Stimulated activated CD8-positive, alpha-beta memory T cell treated with anti-CD3 and anti-CD28 coated beads, Interleukin-4, amount 100 ng/mL, for 1 hour (primary cell): Measurements from ENCODE around the gene PUS7L.

Source experiments
- DNase-seq, 2 donors: peaks; one replicate each; pipeline ENCODE4 v3.0.0-alpha.2; 2020; ENCODE audit warnings: low read depth in 2 of 2, low spot score in 1 of 2

PUS7L gene, protein sequence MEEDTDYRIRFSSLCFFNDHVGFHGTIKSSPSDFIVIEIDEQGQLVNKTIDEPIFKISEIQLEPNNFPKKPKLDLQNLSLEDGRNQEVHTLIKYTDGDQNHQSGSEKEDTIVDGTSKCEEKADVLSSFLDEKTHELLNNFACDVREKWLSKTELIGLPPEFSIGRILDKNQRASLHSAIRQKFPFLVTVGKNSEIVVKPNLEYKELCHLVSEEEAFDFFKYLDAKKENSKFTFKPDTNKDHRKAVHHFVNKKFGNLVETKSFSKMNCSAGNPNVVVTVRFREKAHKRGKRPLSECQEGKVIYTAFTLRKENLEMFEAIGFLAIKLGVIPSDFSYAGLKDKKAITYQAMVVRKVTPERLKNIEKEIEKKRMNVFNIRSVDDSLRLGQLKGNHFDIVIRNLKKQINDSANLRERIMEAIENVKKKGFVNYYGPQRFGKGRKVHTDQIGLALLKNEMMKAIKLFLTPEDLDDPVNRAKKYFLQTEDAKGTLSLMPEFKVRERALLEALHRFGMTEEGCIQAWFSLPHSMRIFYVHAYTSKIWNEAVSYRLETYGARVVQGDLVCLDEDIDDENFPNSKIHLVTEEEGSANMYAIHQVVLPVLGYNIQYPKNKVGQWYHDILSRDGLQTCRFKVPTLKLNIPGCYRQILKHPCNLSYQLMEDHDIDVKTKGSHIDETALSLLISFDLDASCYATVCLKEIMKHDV

GRCh38 chr12:43758728-43759563 is at the start of gene PUS7L, which contains the start of gene IRAK4:
TSS of gene PUS7L (minus strand) at chr12:43758790. CDS start at chr12:43755245, 3,545 bp downstream.
TSS of gene IRAK4 (plus strand) at chr12:43758951. CDS start at chr12:43768112, 9,161 bp downstream.
- DNase-seq, result peak; percentile 89 to 92

DNA sequence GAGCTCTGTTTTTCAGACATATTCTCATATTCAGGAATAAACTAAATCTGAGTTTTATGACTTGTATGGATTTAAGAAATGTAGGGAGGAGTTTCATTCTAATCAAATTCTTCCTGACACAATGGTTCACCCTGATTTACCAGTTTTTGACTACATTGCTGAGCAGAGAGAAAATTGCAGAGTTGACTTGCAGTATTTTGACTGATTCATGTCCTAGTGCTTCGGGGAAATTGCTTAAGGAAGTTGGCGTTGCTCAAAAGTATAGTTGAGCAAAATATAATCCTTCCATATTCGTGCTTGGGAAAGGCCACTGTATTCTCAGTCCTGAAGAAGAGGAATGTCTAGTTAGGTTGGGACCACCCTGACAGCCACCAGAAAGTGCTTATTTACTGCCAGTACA is 48.8 kb upstream of the PUS7L start:
- no peak for DNase-seq

- DNase-seq, result no peak
Measured at GRCh38 chr12:43806737-43807072, 48.1 kb upstream of the PUS7L start.

DNA sequence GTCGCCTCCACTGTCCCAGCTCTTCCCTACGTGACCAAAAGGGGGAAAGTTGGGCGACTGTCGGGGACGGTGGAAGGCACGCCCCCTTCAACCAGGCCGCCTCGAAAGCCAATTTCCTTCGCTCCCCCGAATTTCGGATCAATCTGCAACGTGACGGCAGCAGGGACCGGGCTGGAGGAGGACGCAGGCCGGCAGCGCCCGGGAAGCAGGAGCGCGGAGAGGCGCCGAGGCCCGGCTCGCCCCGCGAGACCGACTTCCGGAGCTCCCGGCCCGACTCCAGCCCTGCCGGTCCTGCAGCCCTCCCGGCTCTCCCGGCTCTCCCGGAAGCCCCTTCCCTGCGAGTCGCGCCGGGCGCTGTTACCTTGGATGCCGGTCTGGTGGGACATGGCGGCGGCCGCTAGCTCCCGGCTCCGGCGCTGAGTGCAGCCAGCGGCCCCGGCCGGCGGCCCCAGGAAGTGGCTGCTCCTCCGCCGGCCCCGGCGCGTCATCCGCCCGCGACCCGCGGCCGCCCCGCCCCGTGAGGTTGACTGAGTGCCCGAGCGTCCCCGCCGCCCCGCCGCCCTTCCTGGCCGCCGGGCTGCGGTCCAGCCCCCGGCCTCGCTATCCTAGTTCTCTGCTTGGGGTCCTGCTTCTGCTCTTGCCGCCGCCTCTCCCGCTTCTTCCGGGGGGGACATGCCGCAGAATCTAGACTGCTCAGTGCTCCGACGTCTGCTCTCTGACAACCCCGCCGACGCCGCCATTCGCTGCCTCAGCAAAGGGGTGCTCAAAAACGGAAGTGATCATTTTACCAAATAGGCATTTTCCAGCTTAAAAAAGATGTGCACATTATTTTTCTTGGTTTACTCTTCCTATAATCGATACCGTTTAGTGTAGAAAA is 47.5 kb upstream of the PUS7L start, which contains the start of gene TWF1:
Gene TWF1 (minus strand): TSS at position 458 of the 877 bp plus-strand sequence. CDS start 72 bp downstream, at position 386.
- peak; percentile 65 to 68 for DNase-seq

DNA sequence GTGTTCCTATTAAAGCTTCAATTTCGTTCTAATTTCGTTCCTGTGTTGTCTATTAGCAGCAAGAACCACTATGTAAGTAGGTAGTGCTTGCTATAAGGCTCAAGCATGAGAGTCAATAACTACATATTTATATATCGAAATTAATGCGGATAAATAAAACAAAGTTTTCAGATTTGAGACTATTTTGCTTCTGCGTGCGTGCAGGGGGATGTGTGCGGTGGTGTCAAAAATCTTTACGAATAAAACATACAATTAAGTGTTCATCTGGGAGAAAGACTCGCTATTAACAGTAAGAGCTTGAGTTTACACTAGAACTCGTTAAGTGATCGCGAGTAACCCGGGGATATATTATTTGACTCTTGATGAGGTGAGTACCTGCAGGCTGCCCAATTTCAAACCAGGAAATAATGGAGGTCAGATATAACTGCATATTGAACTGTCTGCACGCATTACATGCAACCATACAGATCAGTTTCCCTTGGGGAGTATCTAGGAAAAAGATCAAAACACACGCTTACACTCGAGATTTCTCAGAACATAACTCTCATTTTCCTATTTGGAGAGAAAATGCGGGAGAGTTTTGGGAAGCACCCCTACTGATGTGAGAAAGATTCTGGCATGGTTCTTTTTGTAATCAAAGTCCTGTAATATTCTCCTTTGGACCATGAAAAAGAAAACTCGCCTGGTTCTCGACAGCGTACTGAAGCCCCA is 46.7 kb upstream of the PUS7L start:
- DNase-seq, result no peak

DNA sequence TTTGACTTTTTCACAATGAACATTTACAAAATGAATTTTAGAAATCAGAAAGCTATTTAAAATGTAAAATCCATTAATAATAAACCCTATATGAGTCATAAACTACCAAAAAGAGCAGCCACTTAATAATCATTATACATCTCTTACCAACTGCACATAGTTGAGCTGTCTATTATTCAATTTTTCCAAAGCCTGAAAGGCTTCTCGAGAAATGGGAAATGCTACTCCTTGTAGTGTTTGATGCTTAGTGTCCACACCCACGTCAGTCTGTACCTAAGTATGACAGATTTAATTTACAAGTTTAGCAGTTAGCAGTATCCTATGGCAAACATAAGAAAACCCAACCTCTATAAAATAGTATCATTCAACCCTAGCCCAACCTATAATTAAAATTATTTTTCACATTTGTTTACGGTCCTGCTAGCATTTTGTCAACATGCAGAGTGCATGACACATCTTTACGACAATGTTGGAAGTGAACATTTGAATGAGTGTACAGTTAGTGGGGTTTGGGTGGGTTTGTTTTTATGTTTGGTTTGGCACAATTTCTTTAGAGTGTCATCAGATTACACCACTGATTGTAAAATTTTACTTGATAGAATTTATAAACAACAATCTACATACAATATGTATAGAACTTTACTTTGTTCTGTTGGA is 39.1 kb upstream of the PUS7L start:
- no peak for DNase-seq

DNA sequence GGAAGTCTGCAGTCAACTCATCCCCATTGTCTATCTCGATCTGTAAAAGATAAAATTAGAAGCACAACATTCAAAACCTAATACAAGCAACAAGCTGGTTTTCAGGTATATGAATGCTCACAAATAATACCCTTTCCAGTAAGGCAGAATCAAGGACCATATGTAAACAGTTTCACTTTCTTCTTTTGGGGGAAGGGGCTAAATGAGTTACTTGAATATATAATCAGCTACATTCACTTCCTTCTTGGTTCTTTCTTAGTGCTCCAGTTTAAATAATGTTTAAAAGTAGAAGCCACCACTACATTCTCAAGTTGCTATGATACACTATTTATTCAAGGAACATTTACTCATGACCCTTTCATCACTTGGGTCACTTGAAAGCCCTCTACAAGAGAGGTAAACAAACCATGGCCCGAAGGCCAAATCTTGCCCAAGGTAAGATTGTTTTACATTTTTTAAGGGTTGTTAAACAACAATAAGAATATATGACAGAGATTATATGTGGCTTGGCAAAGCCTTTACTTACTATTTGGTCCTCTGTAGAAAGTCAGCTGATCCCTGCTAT is 37.2 kb upstream of the PUS7L start:
- no peak for DNase-seq

DNA sequence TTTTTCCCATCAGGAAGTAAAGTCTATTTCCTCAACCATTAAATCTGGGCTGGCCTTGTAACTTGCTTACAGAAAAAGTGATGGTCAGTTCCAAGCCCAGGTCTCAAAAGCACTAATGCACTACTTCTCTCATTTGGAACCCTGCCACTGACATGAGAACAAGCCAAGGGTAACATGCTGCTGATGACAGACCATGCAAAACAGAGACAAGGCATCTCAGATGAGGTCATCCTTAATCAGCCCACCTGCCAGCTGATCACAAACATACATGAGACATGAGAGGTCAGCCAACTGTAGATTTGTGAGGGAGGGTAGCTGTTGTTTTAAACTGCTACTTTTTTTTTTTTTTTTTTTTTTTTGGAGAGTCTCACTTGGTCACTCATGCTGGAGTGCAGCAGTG is 31.4 kb upstream of the PUS7L start:
- DNase-seq, result no peak

DNA sequence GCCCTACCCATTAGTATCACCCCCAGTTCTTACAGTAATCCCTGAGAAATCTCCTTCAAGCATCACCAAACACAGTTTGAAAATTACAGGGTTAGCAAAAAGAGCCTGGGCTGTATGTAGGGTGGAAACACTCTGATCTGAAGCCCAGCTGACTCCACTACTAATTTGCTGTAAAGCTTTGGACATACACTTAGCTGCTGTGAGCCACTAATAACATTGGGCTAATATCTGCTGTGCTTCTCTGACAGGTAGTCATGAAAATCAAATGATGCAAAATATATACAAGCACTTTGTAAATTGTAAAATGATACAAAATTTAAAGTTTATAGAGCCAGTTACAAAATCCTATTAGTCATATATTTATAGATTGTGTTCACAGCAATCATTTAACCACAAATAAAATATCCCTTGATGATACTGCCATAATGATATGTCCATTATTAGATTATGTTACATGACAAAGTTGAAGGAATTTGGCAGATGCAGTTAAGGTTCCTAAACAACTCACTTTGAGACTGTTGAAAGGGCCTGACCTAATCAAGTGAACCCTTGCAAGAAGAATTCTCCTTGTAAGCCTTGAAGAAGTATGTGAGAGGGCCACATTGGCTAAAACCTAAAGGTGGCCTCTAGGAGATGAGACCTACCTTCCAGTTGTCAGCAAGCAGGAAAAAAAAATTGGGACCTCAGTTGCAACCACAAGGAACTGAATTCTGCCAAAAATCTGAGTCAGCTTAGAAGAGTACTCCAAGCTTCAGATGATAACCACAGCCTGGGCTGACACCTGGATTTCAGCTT is 28.5 kb upstream of the PUS7L start:
- DNase-seq, result no peak

DNA sequence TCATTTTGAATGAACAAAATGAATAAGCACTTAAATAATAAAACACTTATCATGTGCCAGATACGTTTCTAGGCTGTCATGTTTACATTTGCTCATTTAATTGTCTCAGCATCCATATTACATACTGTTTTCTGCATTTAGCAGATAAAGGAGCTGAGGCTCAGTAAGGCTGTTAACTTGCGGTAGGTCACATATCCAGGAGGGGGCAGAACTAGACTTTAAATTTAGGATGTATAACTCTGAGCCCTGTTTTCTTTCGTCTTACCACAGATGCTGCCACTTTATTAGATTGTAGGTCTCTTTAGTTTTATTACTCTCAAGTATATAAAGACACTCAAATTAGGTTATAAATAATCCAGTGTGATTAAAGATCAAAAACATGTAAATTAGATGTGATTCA is 17.9 kb upstream of the PUS7L start:
- no peak for DNase-seq

- DNase-seq, result no peak
Measured at GRCh38 chr12:43766291-43766690, 7.7 kb upstream of the PUS7L start.

- DNase-seq, result no peak
Measured at GRCh38 chr12:43764528-43764927, 5.9 kb upstream of the PUS7L start.

DNA sequence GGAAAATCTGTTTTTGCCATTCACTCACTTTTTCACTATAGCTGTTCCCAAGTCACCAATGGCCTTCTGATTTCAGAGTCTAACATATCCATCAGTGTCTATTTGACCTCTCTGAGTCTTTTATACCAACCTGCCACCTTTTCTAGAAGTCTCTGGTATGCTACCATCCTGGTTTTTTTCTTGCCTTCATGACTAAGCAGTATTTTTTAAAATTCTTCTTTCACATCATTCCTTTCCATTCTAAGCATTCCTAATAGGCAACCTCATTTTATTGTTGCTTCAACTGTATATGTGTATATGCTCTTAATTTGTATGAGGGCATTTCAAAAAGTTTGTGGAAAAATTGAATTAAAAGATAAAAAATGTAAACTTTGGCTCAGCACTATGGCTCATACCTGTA is 5.2 kb upstream of the PUS7L start:
- DNase-seq, result no peak

- no peak for DNase-seq
Measured at GRCh38 chr12:43762596-43762995, 4.0 kb upstream of the PUS7L start.

DNA sequence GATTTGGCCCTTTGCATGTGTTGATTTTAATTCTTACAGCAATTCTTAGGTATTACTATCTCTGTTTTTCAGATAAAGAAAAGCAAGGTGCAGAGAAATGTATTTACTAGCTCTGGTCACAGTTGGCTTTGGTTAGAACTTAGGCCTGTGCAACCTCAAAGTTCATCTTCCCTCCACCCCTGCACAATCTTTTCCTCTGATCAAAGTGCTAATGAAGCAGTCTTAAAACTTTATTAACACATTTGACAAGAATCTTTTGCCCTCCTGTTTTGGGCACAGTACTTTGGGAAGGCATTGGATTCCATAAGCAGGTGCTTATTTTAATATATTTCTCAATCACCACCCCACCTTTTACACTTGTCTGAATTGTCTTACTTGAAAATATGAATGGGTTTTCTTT is 2.9 kb upstream of the PUS7L start:
- DNase-seq, result no peak

GRCh38 chr12:43760396-43760795 is 1.8 kb upstream of the PUS7L start:
- DNase-seq, result no peak

DNA sequence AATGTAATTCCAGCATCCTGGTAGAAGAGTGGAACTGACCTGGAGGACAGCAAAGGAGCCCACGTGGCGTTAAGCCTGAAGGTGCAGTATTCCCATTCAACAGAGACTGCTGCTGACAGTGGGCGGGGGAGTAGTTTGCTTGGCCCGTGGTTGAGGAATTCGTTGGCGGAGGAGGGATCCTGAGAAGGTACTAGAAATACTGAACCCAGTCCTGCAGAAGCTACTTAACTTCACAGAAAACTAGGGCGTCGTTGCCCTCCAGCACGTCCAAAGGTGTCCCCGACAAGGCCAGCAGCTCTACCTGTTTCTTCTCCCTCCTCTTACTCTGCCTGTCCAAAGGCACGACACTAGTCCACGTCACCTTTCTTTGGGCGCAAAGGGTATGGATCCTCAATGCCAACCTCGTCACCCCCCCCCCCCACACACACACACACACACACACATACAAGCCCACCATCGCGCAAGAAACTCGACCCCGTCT is 303 bp downstream of the PUS7L start:
- DNase-seq, result peak in 1 of 2 donors; percentile 2

DNA sequence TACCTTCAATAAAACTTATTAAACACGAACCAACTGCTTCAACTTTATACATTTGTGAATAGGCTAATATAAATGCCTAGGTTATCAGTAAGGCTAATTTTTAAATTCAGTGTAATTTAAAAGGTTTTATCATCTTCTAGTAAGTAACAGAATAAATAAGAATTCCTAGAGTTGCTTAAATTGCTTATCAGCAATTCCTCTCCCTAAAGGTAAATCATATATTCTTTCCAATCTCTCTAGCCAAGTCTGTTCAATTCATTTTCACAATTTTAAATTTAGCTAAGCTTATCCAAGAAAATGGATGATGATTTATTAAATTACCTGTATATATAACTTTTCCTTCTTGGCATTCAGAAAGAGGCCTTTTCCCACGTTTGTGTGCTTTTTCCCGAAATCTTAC is 4.6 kb downstream of the PUS7L start:
- DNase-seq, result no peak
